Measurements from ENCODE around the gene TEAD1.

TEAD1 gene

GRCh38 chr11:12962306-12962705, 288.1 kb downstream of the TEAD1 start:
- no peak for DNase-seq

GRCh38 chr11:12963051-12963450, 288.8 kb downstream of the TEAD1 start:
- no peak for DNase-seq

DNA sequence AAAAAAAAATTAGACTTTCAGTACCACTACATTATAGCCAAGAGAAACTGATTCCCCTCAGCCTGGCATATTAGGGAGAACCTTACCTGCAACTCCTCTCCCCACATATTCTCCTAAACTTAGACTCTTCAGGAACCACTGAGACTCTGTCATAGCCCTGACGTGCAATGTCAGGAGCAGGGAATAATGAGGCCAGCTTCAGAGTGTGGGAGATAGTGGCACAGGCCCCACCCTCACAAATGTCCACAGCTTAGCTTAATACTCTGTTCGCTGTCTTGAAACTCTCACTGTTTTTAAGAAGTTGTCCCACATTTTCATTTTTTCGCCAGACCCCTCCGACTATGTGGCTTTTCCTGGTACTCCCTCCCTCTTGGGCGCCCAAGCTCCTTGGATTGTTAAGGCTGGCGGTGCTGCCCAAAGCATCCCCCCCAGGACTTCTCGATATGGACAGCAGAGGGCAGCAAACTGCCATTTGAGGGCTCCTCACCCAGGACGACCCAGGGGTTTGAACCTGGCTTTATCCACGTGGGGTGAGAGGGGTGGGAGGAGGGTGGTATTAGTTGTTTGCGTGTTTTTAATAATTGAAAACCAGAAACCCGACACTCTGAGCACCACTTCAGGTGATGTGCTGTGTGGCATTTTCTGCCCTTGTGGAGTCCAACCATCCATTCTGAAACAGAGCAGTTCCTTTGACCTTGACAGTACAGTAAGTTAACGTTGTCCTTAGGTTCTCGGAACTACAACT, 289.7 kb downstream of the TEAD1 start:
- DNase-seq, result peak; percentile 52

GRCh38 chr11:12964650-12965049, 290.4 kb downstream of the TEAD1 start:
- DNase-seq, result no peak

- DNase-seq, result no peak
Measured at GRCh38 chr11:12966002-12966401, 291.8 kb downstream of the TEAD1 start.

GRCh38 chr11:12968101-12968500, 293.9 kb downstream of the TEAD1 start:
- no peak for DNase-seq

DNA sequence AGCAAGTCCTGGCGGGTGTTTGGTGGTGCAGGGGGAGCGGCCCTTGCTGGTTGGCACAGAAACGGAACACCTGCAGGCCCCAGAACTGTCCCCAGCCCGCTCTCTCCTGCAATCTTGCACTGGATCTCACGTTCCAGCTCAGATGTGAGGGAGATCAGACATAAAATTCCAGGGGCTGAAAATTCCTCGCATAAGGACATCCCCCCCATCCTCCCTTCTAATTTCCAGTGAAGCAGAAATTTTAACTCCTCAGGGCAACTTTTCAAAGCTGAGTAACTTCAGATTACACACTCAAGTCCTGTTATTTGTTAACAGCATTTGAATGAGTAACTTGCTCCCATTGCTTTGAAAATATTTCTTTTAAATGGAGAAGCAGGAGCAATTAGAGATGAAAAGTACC, 294.6 kb downstream of the TEAD1 start:
- no peak for DNase-seq

DNA sequence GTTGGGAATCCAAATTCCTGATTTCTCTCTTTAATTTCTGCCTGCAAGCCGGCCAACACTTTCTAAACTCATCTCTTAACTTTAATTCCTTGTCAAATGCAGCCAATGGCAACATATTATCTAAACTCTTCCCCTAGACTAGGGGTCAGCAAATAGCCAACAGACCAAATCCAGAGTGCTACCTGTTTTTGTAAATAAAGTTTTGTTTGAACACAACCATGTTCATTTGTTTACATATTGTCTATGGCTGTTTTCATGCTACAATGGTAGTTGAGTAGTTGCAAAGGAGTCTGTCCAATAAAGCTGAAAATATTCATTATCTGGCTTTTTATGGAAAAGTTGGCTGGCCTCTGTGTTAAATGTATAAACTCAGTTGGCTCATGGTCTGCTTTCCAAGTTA, 297.7 kb downstream of the TEAD1 start:
- DNase-seq, result no peak

DNA sequence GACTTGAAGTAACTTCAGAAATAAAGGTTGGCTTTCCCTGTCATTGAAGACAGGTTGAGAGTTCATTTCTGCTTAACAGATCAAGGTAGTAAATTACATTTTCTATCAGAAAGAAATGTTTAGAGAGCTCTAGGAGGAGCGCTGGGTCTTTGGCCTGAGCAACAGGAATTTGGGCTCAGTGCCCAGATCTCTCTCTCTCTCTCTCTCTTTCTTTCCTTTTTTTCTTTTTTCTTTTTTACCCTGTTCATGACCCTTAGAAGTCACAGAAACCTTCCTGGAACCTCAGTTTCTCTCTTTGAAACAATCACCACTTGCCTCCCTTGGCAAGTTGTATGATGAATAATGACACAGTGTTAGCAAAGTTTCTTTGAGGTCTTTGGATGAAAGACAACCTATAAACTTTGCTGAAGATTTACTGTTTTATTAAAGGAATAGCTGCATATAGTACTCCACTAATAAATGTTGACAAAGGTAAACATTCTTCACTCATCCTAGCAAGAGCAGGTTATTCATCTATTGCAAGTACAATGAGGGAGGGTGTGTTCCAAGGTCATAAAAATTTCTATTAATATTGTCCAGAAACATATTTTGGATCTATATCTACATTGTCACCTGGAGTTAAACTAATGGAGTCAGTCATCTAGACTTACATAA, 299.4 kb downstream of the TEAD1 start:
- no peak for DNase-seq

DNA sequence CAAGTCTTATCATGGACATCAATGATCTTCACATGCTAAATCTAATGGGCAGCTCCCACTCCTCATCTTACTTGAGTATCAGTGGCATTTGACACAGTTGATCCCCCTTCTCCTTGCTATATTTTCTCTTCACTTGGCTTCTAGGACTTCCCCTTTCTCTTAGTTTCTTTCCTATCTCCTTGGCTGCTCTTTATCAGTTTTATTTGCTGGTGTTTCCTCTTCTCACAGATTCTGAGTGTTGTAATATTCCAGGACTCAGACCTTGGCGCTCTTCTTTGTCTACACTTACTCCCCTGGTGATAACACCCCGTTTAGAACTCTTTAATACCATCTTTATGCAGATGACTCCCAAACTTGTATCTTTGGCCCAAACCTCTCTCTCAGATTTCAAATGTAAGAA, 301.0 kb downstream of the TEAD1 start:
- no peak for DNase-seq

DNA sequence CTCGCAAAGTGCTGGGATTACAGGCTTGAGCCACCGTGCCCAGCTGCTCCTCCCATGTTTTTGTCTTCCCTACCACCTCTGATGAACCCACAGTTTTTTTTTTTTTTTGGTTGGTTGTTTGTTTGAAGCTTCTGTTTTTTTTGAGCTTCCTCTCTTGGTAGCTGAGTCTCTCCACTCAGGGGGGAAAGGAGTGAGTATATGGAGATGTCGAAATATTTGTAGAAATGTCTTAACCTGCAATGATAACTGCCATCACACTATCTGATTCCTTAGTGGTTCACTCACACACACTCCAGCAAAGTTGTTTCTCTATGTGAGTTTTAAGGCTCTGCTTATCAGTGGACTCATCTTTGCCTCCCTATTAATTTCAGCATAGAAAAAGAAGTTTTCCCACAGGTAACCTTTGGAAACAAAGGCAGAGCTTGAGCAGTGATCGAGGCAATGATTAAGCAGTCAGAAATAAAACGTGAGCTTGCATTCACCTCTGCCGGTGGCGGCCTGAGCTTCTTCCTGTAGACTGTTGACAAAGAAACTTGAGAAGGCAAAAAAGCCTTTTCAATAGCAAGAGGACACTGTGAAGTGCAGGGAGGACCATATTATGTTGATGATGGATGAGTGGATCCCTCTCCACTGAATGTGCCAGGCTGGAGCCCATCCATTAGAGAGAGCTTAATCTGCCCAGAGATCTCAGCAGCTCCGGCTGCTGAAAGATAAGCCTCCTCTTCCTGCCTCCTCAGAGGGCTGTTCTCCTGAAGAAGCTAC, 305.9 kb downstream of the TEAD1 start:
- DNase-seq, result no peak

DNA sequence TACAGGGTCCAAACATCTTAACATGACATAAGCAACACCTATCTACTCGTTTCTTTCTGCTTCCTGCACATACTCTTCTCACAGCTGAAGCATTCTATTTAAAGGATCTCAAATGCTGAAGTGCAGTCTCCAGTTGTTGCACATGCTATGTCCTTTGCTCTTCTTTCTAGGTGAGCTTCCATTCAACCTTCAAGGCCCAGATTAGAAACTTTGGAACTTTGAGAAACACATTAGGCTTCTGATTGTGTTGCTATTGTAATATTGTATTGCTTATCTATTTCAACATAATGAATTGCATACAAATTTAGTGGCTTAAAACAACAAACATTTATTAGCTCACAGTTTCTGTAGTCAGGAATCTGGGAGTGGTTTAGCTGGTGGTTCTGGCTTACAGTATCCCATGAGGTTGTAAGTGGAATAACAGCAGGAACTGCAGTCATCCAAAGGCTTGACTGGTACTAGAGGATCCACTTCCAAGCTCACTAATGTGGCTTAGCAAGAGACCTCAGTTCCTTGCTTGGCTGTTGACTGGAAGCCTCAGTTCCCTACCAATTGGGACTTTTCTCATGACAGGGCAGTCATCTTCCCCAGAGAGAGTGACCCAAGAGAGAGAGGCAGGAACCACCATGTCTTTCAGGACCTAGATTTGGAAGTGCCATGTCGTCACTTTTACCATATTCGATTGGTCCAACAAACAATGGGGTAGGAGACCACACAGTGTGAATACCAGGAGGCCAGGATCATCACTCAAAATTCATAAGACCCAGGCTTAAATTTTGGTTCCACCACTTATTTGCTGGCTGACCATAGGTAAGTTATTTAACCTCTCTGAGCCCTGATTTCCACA, 307.7 kb downstream of the TEAD1 start:
- DNase-seq, result no peak

DNA sequence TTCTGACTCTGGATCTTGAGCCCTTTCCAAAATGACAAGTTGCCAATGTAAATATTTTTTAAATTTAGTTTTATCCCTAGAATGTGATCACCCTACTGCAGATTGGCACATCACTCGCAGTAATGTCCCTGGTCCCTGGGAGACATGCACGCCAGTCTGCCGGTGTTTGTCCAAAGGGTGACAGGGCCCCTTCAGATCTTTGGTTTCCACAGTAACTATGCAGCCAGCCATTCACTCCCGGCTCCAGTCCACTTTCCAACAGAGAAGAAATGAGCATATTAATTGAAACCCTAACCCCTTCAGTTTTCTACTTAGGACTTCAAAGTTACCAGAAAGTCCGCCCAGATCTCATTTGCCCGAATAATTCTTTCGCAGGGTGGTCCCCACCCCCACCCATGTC, 309.1 kb downstream of the TEAD1 start:
- DNase-seq, result no peak

GRCh38 chr11:12986194-12986898, 312.1 kb downstream of the TEAD1 start:
- no peak for DNase-seq

DNA sequence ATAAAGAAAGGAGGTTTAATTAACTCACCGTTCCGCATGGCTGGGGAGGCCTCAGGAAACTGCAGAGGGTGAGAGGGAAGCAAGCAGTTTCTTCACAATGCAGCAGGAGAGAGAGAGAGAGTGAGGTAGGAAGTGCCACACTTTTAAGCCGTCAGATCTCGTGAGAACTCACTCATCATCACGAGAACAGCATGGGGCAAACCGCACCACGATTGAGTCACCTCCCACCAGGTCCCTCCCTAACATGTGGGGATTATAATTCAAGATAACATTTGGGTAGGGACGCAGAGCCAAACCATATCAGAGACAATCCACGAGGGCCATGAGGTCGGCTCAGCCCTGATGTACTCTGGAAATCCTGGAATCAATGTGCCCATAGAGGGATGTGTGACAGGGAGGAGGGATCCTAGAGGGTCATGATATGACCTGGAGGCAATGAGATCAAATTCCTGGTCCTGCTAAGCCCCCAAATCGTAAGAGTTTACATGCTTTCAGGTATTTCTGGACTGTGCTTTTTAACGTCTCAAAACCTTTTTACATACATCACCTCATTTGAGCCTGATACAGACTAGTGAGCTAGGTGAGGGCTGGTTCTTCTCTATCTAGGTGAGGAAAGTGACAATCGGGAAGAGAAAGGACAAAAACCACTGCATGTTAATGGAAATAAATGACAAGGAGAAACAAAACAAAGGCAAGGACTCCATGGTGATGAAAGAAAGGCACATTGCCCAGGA, 315.4 kb downstream of the TEAD1 start:
- no peak for DNase-seq

GRCh38 chr11:12990162-12990480, 315.9 kb downstream of the TEAD1 start:
- no peak for DNase-seq

GRCh38 chr11:12991426-12991825, 317.2 kb downstream of the TEAD1 start:
- no peak for DNase-seq

GRCh38 chr11:12993626-12994025, 319.4 kb downstream of the TEAD1 start:
- no peak for DNase-seq

Measured in CD4-positive, alpha-beta T cell treated with Interleukin-4 for 4 hours (primary cell).